HepG2 (cell line): Measurements from ENCODE around the gene PC. TPM values are rescaled to one million over a fixed set of nuclear protein-coding genes. Genes with fewer than 3 reads are reported as not detected.

Experiments
- ATAC-seq: fragments of 200-7000 bp; cut with Tn5 transposase; 3 replicates; pipeline ENCODE4 v1.9.1; 2020; ENCODE audit warnings: mild to moderate bottlenecking, moderate library complexity
- BruUV-seq: library from RNA; stranded (reverse); fragments of 400-500 nt; replicated peaks from 2 replicates; lab custom pipeline; 2021; lab: Mats Ljungman, UMichigan
- CTCF ChIA-PET: fragments of 300-600 bp; formaldehyde crosslinking; extraction: SDS; loops from one replicate; lab custom pipeline; 2021; ENCODE audit warnings: low total read pairs, inconsistent platforms, low intra/inter-chr PET ratio; lab: Yijun Ruan, JAX
- POLR2A ChIA-PET: fragments of 350-600 bp; sonication (Branson Sonifier 250); formaldehyde crosslinking; loops from one replicate; lab custom pipeline; 2020; ENCODE audit warnings: antibody characterized with exemption, inconsistent platforms; lab: Yijun Ruan, JAX
- DNase-seq: peaks from one replicate; pipeline ENCODE4 v3.0.0-alpha.2; 2015; ENCODE audit warnings: low spot score
- FAIRE-seq: peaks from 3 replicates; lab custom pipeline; 2011; peaks lifted over from hg19 to GRCh38; lab: Jason Lieb, UNC
- H2AFZ ChIP-seq: one replicate; pipeline ENCODE4 v1.6.1; 2011; ENCODE audit warnings: low read length, inconsistent platforms
- H3K27ac ChIP-seq: fragments of 300-600 bp; 3 replicates; pipeline ENCODE4 v1.8.0; 2011; ENCODE audit warnings: mixed run types, mild to moderate bottlenecking, mixed read lengths, low read length, inconsistent platforms; ENCODE audit not compliant: insufficient read depth; ENCODE audit errors: extremely low read length
- H3K27me3 ChIP-seq, 2 experiments: fragments of 200-600 bp in 1 of 2; 2 replicates in 1 of 2; 3 replicates in 1 of 2; pipeline versions ENCODE4 v1.6.0 to v1.8.0; 2011; ENCODE audit warnings: low read length in 2 of 2, mild to moderate bottlenecking in 2 of 2, moderate library complexity in 2 of 2, inconsistent platforms in 1 of 2; ENCODE audit not compliant: insufficient read depth in 2 of 2, control insufficient read depth in 1 of 2
- H3K36me3 ChIP-seq, 2 experiments: fragments of 200-600 bp in 1 of 2; replicated peaks in 1 of 2; 2 replicates in 1 of 2; 3 replicates in 1 of 2; pipeline versions ENCODE4 v1.5.1 to v1.8.0; 2011; ENCODE audit warnings: low read length in 2 of 2, inconsistent platforms in 1 of 2; ENCODE audit not compliant: insufficient read depth in 2 of 2, control insufficient read depth in 1 of 2
- H3K4me1 ChIP-seq: 2 replicates; pipeline ENCODE4 v1.5.1; 2012; ENCODE audit warnings: low read length, inconsistent platforms; ENCODE audit not compliant: insufficient read depth
- H3K4me2 ChIP-seq: 2 replicates; pipeline ENCODE4 v1.6.0; 2011; ENCODE audit warnings: low read depth, low read length, inconsistent platforms
- H3K4me3 ChIP-seq, 3 experiments: fragments of 200-600 bp in 1 of 3; sonication (generic), shearing (Covaris generic) in 1 of 3; replicated peaks in 1 of 3; 2 replicates each; pipeline ENCODE4 v1.5.1; 2011 to 2016; ENCODE audit warnings: low read length in 3 of 3, inconsistent platforms in 2 of 3, low read depth in 2 of 3, mild to moderate bottlenecking in 2 of 3, control low read depth in 1 of 3, mixed read lengths in 1 of 3; ENCODE audit not compliant: insufficient read depth in 1 of 3
- H3K79me2 ChIP-seq: one replicate; pipeline ENCODE4 v1.6.1; 2011; ENCODE audit warnings: low read length, inconsistent platforms; ENCODE audit not compliant: insufficient read depth
- H3K9ac ChIP-seq: 2 replicates; pipeline ENCODE4 v1.6.0; 2011; ENCODE audit warnings: mild to moderate bottlenecking, low read depth, low read length, inconsistent platforms; ENCODE audit not compliant: insufficient read depth
- H3K9me3 ChIP-seq: 2 replicates; pipeline ENCODE4 v1.5.1; 2012; ENCODE audit warnings: mild to moderate bottlenecking, low read length
- H4K20me1 ChIP-seq: 2 replicates; pipeline ENCODE4 v1.6.0; 2011; ENCODE audit warnings: inconsistent platforms, mild to moderate bottlenecking, low read length, moderate library complexity; ENCODE audit not compliant: insufficient read depth
- HOXA3 ChIP-seq: sonication (generic); formaldehyde crosslinking; IDR thresholded peaks from 2 replicates; pipeline ENCODE4 v1.5.0; 2020; ENCODE audit warnings: missing genetic modification reagents
- XRCC5 ChIP-seq: fragments of 200-400 bp; formaldehyde crosslinking; optimal IDR thresholded peaks from 2 replicates; pipeline ENCODE3; 2017; ENCODE audit warnings: mild to moderate bottlenecking, low read length
- ZNF121 ChIP-seq: sonication (generic); formaldehyde crosslinking; IDR thresholded peaks from 2 replicates; pipeline ENCODE4 v1.5.0; 2020; ENCODE audit warnings: mild to moderate bottlenecking, missing genetic modification reagents
- ZNF549 ChIP-seq: sonication (generic); formaldehyde crosslinking; IDR thresholded peaks from 2 replicates; pipeline ENCODE4 v1.5.0; 2020; ENCODE audit warnings: missing genetic modification reagents
- ZNF629 ChIP-seq: sonication (generic); formaldehyde crosslinking; conservative IDR thresholded peaks from 2 replicates; pipeline ENCODE4 v1.5.0; 2020; ENCODE audit warnings: missing genetic modification reagents
- WGBS: methylation state at CpG from one replicate; pipeline ENCODE4 v1.1.6; 2017; ENCODE audit warnings: low lambda C conversion rate; 5-methylcytosine and 5-hydroxymethylcytosine counted together
- in situ Hi-C: cut with HindIII; loops from 2 replicates; pipeline ENCODE4 v1.10.0; 2017; ENCODE audit warnings: low pct_unique_long_range_greater_than_20kb; ENCODE audit not compliant: extremely low pct_ligation_motif_present
- intact Hi-C: fragments of 100-400 bp; cut with micrococcal nuclease; formaldehyde crosslinking; loops from one replicate; pipeline ENCODE4 v1.10.0; 2022; ENCODE audit not compliant: unreplicated experiment
- polyA plus RNA-seq, 8 experiments: library from polyadenylated mRNA; depleted of rRNA in 3 of 8; stranded (reverse) in 7 of 8; unstranded in 1 of 8; fragments of >200 nt; fragmentation: Illumina TruSeq in 4 of 8; extraction: Trizol in 4 of 8; gene quantifications; 2 replicates each; pipeline versions ENCODE4 v1.2.1 to v1.2.3, GENCODE V29; 2011 to 2016; ENCODE audit warnings: low read depth in 4 of 8, missing spikeins in 1 of 8, mixed read lengths in 1 of 8; ENCODE audit not compliant: insufficient read depth in 1 of 8
- total RNA-seq, 5 experiments: library from RNA; depleted of rRNA; stranded (reverse); fragments of >200 nt; fragmentation: Illumina TruSeq; extraction: Trizol; gene quantifications; 2 replicates each; pipeline ENCODE4 v1.2.3, GENCODE V29; 2016; ENCODE audit warnings: low read depth in 1 of 5

Gene PC
- total and polyA plus RNA-seq, 2 of the 13 experiments (the other 11 are each of a cell fraction or from before 2014, with no cell fraction given): 29.0 to 39.0 TPM

DNA sequence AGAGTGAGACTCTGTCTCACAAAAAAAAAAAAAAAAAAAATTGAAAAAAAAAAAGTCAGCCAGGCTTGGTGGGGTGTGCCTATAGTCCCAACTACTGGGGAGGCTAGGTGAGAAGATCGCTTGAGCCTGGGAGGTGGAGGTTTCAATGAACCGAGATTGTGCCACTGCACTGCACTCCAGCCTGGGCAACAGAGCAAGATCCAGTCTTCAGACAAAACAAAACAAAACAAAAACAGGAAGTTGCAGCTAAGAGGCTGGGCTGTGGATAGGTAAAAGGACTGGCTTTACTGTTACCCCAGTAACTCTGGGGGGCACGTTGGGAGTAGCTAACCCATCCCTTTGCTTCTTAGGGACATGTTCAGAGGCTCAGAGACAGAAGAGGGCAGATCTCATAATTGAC lies 6.3 kb upstream of the PC start:
- Histone ChIP-seq H3K36me3 (no peaks in the 10 kb centered on the region), H3K79me2 (no peaks in the 10 kb centered on the region), H4K20me1 (no peaks in the 10 kb centered on the region), H3K4me2 (no peak overlapping the region), H3K9me3 (no peaks in the 10 kb centered on the region), H3K4me3 (no peak overlapping the region), H3K27ac (no peak overlapping the region), H2AFZ (no peak overlapping the region), H3K27me3 (no peaks in the 10 kb centered on the region), H3K4me1 (peaks cover 49% of the 10 kb centered on the region), H3K9ac (no peak overlapping the region)
- ChIA-PET POLR2A (no interaction called here), CTCF (no interaction called here)
- ATAC-seq: no peak
- TF ChIP-seq ZNF121 (CRISPR knock-in tag): peak; percentile 43; the same call in 1 of the 2 replicates
- no peak for TF ChIP-seq ZNF629 (CRISPR knock-in tag)
- no peak for DNase-seq
- FAIRE-seq: no peak
- in situ Hi-C loops: no loop called here
- WGBS: 87% methylated on average over 3 of the region's 3 CpGs
- intact Hi-C loops: loop anchor here (10.0 kb wide), 1 partner anchor 560 kb away; the partner anchor contains the start of gene CABP2
- no TSS peak for BruUV-seq

DNA sequence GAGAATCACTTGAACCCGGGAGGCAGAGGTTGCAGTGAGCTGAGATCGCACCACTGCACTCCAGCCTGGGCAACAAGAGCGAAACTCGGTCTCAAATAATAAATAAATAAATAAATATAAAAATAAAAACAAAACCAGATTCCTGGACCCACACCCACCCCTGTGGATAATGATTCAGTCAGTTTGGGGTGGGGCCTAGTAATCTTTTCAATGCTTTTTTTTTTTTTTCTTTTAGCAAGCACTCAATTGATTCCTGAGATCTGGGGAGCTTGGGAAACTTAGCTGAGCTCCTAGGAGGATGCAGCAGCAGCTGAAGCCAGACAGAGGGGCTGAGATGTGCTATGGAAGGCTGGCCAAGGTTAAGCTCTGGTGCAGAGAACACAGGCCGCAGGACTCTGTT lies 4.6 kb upstream of the PC start:
- Histone ChIP-seq H3K4me1 (peaks cover 46% of the 10 kb centered on the region), H3K36me3 (no peaks in the 10 kb centered on the region), H3K9me3 (no peaks in the 10 kb centered on the region), H3K27ac (no peak overlapping the region), H3K9ac (no peak overlapping the region), H4K20me1 (no peaks in the 10 kb centered on the region), H3K79me2 (no peaks in the 10 kb centered on the region), H3K27me3 (no peaks in the 10 kb centered on the region), H2AFZ (no peak overlapping the region), H3K4me3 (no peak overlapping the region), H3K4me2 (no peak overlapping the region)
- TF ChIP-seq ZNF549 (no peak), HOXA3 (CRISPR knock-in tag) (no peak), XRCC5 (no peak)
- FAIRE-seq: no peak
- CTCF ChIA-PET: no interaction called here
- no peak for ATAC-seq
- 86% methylated on average over 5 of the region's 5 CpGs for WGBS
- DNase-seq: no peak
- POLR2A ChIA-PET: no interaction called here
- in situ Hi-C loops (no loop called here), intact Hi-C loops (loop anchor here (10.0 kb wide), 1 partner anchor 562 kb away; the partner anchor contains the start of gene CABP2)
- BruUV-seq: no TSS peak
